Stimulated activated CD8-positive, alpha-beta memory T cell treated with anti-CD3 and anti-CD28 coated beads, Interleukin-7, amount 100 ng/mL, for 1 hour (primary cell): ENCODE data around the gene AGMO.

Source experiments
- DNase-seq, 2 donors: peaks; one replicate each; pipeline ENCODE4 v3.0.0-alpha.2; 2020; ENCODE audit warnings: low read depth in 2 of 2

The AGMO gene

DNA sequence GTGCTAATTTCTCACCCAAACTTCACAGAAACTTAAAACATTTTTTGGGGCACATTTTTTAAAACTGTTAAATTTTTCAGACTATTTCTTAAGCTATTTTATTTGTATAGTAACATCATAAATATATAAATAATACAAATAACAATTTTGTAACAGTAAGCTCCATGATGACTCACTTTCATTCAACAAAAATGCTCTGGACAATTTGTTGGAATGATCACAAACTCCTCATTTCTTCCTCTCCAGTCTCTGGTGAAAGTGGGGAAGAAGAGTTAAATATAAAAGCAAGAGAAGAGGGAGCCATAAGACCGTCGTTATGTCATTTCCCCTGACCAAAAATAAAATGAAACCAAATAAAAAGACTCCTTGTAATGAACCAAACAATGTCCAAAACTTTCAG lies 162.4 kb downstream of the AGMO start:
- no peak for DNase-seq

DNA sequence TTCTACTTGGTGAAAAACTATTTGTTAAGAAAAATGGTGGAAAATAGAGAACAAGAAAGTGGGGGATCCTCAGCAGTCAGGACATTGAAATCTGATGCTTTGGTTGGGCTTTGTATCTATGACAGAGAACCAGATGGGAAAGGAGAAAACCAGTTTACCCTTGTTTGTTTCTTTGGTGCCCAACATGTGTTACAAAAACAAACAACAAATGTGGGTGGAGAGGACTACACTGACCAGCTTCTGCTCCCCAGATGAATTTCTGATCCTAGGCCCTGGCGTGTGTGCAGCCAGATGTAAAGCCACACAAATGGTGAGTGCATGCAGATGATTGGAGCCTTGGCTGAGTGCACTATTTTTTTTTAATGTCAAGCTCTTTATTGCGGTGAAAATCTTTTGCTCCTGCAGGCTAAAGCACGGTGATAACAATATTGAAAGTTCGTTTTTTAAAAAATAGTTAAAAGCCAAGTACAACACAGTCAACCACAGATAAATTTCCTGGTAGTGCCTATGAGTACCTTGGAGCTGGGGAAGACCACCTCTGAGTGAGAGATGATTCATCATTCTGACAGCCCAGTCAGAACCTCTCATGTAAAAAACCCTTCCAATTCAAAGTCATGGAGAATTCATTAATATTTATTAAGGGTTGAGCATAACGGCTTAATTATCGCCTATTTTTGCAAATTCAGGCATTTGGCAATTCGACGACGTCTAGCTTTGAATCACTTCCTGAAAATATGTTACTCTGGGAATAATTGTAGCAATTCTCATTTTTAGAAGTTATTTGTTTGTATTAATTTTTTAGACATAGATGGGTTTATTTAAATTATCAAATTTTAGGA lies 163.7 kb downstream of the AGMO start:
- no peak for DNase-seq

DNA sequence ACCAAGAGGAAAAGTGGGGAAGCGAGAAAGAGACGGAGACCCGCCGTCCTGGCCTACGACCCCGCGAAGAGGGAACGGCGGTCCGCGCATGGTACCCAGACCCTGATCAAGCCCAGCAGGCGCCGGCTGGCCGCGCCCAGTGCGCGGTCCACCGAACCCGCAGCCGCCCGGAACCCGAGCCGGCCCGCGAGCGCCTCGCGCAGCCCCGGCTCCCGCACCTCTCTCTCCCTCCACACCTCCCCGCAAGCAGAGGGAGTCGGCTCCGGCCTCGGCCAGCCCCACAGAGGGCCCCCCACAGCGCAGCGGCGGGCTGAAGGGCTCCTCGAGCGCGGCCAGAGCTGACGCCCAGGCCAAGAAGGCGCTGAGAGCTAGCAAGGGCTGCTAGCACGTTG lies 164.7 kb downstream of the AGMO start:
- DNase-seq, result no peak

DNA sequence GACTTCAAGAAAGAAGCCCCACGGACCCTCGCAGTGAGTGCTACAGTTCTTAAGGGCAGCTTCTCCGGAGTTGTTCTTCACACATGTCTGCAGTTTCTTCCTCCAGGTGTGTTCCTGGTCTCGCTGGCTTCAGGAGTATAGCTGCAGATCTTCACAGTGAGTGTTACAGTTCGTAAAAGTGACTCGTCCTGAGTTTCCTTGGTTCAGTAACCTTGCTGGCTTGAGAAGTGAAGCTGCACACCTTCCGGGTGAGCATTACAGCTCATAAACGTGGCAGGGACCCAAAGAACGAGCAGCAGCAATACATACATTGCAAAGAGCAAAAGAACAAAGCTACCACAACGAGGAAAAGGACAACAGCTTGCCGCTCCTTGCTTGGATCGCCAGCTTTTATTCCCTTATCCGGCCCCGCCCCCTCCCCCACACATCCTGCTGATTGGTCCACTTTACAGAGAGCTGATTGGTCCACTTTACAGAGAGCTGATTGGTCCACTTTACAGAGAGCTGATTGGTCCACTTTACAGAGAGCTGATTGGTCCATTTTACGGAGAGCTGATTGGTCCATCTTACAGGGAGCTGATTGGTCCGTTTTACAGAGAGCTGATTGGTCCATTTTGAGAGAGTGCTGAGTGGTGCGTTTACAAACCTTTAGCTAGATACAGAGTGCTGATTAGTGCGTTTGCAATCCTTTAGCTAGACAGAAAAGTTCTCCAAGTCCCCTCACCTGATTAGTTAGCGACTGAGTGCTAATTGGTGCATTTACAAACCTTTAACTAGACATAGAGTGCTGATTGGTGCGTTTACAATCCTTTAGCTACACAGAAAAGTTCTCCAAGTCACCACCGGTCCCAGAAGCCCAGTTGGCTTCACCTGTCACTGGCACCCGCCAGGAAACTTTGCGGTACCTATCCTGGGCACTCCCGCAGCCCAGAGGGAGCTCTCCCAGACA lies 165.3 kb downstream of the AGMO start:
- DNase-seq, result no peak

DNA sequence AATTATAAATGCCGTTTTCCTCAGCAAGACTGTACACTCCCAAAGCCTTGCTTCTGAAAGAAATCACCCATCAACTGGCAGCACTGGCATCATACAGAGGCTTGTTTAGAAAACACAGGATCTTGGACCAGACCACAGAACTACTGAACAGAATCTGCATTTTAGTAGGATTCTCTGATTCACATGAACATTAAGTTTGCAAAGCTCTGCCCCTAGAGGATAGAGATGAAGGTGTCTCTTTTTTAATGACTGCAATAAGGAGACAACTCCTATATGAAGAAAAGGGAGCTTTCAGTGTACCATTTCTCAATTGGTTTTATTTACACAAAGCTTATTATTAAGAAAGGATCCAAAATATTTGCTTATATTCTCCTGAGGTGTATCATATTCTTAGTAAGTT lies 172.7 kb downstream of the AGMO start:
- no peak for DNase-seq

DNA sequence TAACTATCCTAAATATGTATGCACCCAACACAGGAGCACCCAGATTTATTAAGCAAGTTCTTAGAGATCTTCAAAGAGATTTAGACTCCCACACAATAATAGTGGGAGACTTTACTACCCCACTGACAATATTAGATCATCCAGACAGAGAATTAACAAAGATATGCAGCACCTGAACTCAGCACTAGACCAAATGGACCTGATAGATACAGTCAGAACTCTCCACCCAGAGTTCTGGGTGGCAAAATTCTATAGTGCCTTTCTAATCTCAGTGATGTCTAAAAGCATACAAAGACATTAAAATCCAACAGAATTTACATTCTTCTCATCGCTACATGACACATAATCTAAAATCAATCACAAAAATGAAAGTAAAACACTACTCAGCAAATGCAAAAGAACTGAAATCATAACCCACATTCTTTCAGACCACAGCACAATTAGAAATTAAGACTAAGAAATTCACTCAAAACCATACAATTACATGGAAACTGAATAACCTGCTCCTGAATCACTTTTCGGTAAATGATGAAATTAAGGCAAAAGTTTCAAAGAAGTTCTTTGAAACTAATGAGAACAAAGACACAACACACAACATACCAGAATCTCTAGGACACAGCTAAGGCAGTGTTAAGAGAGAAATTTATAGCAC lies 183.2 kb downstream of the AGMO start:
- DNase-seq, result no peak

DNA sequence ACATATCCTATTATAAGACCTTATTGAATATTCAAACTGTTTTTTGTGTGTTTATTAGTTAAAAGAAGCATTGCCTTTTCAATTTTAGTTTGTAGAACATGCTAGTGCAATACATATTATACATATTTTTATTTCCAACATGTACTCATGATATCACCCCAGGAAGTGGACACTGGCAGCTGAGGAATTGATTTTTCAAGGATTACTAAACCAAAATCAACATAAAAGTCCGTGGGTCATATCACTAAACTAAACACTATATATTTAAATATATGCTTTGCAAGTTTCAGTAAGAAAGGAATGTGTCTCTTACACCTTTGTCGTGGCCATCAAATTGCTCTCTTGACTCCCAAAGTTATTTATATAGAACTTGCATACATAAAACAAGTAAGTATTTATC lies 185.2 kb downstream of the AGMO start:
- DNase-seq, result no peak

DNA sequence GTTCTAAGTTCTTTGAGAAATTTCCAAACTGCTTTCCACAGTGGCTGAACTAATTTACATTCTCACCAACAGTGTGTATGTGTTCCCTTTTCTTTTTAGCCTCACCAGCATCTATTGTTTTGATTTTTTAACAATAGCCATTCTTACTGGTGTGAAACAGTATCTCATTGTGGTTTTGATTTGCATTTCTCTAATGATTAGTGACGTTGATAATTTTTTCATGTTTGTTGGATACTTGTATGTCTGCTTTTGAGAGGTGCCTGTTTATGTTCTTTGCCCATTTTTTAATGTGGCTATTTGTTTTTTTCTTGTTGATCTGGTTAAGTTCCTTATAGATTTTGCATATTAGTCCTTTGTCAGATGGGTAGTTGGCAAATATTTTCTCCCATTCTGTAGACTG lies 191.4 kb downstream of the AGMO start:
- DNase-seq, result no peak

DNA sequence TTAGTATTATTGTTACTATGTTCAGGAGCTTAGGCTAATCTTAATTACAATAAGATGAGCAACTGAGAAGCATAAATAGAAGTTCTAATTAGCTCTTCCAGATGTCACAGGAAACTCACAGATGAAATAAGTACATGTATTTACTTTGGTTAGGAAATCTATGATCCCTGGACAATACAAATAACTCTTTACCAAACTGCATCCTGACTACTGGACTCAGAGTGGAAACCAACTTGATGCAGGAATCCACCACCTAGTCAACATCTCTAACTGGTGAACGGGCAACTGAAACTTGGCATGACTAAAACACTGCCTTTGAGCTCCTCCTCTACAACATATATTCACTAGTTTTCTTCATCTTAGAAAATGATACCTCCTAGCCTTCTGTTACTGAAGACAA lies 193.2 kb downstream of the AGMO start:
- no peak for DNase-seq

DNA sequence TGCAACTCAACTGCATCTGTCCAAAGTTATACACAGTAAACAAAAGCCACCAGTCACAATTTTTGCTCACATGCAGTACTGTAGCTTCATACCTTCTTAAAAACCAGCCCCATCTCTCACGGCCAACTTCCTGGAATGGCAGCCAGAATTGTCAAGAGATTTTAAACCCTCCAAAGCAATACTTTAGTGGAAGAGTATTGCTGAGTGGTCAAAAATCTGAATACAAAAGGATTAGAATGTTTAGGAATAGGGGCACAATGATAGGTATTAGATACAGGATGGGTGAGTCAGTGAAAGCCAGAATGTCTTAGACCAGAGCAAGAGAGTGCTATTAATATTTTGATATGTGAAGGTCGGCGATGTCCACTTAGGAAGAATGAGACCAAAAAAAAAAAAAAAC lies 193.9 kb downstream of the AGMO start:
- DNase-seq, result no peak

DNA sequence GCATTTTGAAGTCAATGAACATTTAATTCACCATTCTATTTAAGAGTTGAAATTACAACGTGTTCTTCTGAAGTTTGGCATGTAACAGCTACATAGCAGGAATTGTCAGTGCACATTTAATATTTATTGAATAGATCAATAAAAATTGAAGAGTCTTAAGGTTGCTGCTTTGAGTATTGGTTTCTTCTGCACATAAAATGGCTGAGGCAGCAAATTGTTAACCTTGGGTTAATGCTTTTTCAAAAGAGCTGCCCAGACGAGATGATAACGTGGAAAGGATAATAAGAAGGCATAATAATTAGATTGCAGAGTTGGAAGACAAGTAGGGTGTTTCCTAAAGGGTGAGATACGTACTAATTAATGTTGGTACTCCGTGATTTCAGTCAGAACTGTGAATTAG lies 203.7 kb downstream of the AGMO start:
- DNase-seq, result no peak

DNA sequence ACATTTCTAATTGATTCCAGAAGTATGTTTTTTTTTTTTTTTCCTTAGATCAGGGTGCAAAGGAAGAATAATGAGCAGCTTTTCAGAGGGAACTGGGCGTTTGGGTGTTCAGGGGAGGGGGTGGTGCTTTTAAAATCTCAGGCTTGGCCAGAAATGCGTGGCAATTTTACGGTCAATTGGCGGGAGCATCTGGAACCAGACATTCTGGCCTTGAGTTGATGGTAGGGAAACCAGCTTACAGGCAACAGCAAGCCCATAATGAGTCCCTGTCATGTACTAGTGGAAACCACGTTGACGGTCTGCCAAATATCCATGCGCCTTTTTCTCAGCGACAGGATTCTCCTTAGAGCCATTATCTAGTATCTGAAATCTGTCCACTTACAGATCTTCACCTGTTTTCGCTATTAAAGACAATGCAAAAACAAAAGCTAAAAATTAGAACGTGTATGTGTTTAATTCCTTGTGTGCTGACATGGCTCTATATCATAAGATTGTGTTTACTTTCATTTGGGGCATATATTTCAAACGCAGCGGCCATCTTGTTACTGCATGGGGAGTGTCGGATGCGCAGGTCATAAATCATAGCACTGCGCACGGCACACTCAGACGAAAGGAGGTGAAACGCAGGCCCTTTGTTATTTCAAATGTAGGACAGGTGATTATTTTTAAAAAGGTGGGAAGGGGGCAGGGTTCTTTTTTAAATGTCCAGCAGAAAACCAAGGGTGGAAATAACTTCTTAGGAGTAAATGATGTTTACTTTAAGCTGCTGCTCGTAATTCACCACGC lies 209.2 kb downstream of the AGMO start:
- no peak for DNase-seq

DNA sequence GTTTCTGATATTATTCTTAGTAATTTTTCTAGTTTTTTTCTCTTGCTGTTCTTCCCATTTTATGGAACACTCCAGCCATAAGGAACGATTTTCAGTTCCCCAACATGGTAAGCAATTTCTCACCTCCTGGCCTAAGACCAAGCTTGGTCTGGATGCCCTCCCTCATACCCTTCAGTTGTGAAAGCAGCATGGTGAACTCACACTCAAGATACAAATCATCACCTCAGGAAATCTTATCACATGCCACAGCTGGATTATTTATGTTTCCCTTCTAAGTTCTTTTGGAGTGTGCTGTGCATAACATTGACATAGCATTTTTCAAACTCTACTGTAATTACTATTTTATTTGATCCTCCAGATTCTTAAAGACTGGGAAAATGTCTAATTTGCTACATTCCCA lies 216.6 kb downstream of the AGMO start:
- no peak for DNase-seq

DNA sequence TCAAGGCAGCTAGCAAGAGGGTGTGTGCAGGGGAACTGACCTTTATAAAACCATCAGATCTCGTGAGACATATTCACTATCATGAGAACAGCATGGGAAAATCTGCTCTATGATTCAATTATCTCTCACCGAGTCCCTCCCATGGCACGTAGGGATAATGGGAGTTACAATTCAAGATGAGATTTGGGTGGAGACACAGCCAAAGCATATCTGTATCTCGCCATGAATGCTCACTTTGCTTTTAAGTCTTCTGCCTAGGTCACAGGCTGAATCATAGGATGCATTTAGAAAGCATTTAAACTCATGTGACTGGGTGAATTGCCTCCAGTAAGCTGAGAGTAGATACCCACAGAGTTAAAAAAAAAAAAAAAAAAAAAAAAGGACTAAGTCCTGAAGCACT lies 220.0 kb downstream of the AGMO start:
- DNase-seq, result no peak

DNA sequence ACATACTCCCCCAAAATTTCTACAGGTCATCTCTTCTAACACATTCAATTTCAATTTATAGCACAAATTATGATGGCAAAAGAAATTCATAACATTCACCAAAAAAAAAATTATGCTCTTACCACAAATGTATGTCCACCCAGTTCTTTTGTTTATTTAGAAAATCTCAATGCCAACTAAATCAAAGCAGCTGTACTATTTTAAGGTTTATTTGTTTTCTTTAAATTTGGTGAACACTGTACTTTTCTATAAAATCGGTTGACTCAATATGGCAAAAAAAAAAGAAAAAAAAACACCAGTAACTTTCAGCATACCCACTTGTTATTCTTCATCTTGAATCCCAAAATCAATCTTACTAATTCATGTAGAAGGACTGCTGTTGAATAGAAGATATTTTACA lies 225.7 kb downstream of the AGMO start:
- no peak for DNase-seq

DNA sequence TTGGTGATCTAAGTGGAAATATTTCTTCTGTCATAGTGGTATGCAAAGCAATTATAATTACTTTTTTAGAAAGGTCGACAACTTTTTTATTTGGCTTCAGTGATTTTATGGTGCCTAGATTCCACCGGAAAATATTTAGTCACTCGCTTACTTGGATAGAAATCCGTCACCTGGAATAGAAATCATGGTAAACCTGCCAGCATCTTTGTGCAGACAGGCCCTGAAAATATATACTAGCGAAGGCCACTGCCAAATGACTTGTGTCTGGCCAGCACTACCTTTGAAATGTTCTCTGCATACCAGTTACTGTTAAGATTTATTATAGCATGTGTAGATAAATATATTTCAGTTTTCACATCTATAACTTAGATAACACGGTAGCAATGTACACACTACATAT lies 226.4 kb downstream of the AGMO start:
- DNase-seq, result no peak

DNA sequence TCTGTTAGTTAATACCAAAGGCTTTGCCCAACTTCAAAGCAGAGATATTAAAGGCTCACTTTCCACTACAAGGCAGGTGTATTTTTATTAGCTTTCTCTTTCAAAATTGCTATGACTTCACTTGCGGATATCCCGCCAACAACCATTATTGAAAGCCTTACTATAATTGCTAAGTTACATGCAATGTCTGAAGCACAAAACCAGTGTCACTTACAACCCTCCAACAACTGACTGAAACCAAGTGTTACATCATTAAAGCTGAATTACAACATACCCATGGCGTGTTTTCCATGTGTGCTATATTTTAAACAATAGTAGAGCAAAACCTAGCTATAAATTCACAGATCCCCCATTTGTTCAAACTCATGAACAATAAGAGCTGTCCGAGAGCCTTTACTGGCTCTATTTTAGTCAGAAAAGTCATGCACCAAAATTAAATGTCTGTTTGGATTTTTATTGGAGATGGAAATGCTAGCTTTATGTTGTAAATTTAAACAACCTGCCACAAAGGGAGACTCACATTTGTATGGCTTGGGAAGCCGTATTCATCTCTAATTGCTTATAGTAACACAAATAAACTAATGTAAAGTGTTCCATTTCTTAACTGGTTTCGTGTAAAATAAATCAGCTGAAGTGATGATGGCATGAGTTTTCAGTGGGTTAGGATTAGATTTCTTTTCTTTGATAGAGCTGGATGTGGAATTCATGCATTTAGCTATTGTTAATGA lies 227.1 kb downstream of the AGMO start:
- no peak for DNase-seq

DNA sequence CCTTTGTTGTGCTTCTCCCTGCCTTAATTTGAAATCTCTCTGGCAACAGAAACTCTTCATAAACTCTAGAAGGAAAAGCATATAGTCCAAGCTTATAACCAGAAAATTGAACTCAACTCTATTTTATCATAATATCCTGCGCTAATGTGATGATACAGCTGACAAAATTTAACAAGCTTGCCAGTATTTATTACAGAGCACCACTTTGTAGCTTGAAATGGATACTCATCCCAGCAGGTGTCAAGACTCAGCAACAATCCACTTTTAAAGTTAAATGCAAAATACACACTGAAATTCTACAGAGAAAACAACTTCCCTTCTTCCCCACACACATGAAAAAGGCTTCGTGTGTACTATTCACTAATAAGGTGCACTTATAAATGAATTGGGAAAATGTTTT lies 228.9 kb downstream of the AGMO start:
- DNase-seq, result no peak

DNA sequence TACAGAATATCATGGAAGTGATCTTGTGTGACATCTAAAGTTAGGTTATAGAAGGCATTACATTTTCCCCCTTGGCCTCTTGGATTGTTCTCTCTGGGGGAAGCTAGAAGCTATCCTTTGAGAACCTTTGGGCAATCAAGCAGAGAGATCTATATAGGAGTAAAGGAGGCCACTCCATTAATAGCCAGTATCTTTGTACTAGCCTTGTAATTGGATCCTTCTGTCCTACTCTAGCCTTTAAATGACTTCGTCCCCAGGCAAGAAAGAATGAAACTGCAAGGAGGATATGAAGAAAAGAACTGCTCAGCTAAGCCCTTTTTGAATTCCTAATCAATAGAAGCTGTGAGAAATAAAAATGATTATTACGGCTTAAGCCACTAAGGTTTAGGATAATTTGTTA lies 230.9 kb downstream of the AGMO start:
- DNase-seq, result no peak

DNA sequence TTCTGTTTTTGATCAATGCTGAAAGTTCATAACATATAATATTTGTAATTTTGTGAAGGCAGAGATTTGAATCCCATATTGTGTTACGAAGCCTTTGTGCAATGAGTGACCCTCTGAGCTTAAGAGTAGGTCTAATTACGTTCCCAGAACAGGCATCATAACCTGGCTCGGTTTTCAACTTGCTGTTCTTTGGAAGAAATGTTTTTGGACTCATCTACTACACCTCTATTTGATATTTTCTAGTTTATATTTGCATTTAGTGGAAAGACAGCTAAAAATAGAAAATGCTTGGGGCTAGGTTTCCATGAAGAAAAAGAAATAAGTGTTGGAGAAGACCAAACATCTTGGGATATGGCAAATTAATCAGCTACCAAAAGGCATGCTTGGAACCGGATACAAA lies 234.8 kb downstream of the AGMO start:
- no peak for DNase-seq

DNA sequence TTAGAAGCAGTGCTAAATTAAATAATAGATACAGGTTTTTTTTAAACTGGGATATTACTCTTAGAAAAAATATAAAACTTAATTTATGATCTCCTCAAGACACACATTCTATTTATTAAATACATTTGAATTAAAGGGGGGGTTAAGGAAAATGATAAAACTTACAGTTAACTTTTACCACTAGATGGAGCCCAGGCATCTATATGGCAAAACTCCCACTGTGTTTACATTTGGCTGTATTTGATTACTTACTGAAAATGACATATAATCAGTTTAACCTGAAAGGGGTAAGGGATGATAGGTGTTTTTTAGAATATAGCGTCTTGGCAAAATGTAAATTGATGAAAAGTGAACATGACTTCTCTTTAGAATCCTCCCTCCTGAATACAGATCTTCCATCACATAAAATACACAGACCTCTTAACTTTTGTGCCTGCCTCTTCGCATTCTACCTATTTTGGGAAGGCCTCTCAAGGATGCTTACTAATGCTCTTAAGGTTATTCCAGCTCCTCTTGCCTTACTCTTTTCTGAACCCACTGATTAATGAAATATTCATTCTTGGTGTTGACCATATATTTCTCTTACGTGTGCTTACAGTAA lies 235.7 kb downstream of the AGMO start:
- DNase-seq, result no peak
